ENCODE data around the gene BCAS3.
"Not testable (repeated sequence)": the region's sequence is repeated elsewhere in the genome, so short reads cannot be mapped to it uniquely, and the experiment has no call there.

DNA sequence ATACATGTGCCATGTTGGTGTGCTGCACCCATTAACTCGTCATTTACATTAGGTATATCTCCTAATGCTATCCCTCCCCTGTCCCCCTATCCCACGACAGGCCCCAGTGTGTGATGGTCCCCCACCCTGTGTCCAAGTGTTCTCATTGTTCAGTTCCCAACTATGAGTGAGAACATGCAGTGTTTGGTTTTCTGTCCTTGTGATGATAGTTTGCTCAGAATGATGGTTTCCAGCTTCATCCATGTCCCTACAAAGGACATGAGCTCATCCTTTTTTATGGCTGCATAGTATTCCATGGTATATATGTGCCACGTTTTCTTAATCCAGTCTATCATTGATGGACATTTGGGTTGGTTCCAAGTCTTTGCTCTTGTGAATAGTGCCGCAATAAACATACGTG lies 94.0 kb downstream of the BCAS3 start:
- TF ChIP-seq EZH2 (IDR thresholded peaks at IDR 0.05; ENCODE audit: borderline replicate concordance, insufficient read depth, low read depth, low read length, poor library complexity, severe bottlenecking): not testable (repeated sequence)
- TF ChIP-seq, protein P1, sequence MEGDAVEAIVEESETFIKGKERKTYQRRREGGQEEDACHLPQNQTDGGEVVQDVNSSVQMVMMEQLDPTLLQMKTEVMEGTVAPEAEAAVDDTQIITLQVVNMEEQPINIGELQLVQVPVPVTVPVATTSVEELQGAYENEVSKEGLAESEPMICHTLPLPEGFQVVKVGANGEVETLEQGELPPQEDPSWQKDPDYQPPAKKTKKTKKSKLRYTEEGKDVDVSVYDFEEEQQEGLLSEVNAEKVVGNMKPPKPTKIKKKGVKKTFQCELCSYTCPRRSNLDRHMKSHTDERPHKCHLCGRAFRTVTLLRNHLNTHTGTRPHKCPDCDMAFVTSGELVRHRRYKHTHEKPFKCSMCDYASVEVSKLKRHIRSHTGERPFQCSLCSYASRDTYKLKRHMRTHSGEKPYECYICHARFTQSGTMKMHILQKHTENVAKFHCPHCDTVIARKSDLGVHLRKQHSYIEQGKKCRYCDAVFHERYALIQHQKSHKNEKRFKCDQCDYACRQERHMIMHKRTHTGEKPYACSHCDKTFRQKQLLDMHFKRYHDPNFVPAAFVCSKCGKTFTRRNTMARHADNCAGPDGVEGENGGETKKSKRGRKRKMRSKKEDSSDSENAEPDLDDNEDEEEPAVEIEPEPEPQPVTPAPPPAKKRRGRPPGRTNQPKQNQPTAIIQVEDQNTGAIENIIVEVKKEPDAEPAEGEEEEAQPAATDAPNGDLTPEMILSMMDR (IDR thresholded peaks at IDR 0.05): not testable (repeated sequence)
